Stimulated activated CD8-positive, alpha-beta memory T cell treated with anti-CD3 and anti-CD28 coated beads, Interleukin-7, amount 100 ng/mL, for 4 hours (primary cell): ENCODE measurements around the gene OSBPL2.

ENCODE experiments used
- DNase-seq, 2 donors: peaks; one replicate each; pipeline ENCODE4 v3.0.0-alpha.2; 2020; ENCODE audit warnings: low read depth in 2 of 2

Gene OSBPL2

DNA sequence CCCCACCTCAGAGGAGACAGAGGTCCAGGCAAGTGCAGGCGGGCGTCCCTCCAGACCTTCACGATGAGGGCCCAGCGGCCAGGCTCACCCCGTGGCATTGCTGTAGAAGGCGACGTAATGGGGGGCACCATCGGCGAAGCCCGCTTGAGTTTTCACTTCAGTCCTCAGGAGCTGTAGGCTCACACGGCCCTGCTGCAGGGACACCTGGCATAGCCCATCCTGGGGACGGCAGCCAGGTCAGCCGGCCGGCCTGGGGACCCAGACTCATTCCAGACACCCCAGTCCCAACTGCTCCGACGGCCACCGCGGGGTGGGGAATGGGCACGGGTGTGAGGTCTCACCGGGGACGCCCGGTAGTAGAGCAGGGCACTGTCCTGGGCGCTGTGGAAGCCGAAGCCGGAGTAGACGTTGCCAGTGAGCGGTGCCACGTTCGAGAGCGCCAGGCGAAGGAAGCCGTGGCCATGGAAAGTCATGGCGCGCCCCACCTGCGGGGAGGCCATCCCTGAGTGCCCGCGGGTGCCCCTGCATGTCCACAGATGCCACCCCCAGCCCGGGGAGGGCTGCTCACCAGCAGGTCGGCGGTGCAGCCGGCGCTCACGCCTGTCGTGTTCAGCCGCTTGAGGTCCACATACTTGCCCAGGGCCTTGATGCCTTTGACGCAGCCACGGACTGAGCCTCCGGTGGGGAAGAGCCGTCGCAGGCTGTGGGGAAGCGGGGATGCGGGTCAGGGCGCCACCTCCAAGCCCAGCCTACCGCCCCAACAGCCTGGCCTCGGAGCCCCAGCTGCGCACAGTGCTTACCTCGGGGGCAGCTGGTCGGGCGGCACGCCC, 73.7 kb downstream of the OSBPL2 start:
- no peak for DNase-seq

DNA sequence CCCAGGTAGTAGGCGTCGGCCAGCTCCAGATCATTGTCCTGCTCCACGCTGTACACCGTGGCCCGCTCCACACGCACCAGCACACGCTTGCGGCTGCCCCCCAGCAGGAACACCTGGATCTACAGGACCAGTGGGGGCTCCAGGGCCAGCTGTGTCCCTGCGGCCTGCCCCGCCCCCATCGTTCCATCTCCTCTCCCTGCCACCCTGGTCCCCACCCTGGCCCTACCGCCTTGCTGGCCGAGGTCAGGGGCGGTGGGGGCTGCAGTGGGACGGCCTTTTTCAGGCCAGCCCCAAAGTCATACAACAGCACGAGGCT, 74.3 kb downstream of the OSBPL2 start:
- DNase-seq, result no peak

DNA sequence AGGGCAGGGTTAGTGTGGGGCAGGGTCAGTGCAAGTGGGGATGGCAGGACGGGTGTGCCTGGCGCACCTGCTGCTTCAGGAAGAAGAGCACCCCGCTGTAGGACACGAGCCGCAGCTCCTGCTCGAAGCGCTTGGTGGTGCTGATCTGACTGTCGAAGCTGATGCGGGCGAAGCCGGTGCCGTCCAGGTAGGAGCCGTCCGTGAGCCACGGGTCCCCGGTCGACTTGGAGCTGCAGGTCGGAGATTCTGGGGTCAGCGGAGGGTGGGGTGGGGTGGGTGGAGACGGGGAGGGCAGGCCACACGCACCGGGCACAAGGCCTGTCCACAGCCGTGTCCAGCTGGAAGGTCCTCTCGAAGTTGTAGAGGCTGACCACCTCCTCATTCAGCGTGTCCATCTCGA, 74.7 kb downstream of the OSBPL2 start:
- no peak for DNase-seq

DNA sequence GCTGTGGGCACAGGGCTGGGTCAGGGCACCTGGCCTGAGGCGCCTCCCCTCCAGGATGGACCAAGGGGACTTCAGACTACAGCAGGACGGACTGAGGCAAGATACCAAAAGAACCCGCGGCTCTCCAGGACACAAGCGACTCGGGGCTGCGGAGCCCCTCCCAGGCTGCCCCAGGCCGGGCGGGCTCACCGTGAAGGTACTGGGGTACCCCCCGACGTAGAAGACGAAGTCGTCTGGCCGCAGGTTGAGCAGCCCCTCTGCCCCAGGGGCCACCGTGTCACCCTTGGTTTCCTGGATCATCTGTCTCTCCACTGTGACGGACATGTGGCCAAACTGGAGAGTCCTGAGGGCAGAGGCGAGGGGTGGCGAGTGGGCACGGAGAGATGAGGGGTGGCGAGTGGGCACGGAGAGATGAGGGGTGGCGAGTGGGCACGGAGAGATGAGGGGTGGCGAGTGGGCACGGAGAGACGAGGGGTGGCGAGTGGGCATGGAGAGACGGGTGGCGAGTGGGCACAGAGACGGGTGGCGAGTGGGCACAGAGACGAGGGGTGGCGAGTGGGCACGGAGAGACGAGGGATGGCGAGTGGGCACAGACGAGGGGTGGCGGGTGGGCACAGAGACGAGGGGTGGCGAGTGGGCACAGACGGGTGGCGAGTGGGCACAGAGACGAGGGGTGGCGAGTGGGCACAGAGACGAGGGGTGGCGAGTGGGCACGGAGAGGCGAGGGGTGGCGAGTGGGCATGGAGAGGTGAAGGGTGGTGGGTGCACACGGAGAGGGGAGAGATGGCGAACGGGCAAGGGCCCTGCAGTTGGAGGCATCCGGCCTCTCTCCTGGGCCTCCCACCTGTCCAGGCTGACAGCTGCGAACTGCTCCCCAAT, 75.4 kb downstream of the OSBPL2 start:
- DNase-seq, result no peak

DNA sequence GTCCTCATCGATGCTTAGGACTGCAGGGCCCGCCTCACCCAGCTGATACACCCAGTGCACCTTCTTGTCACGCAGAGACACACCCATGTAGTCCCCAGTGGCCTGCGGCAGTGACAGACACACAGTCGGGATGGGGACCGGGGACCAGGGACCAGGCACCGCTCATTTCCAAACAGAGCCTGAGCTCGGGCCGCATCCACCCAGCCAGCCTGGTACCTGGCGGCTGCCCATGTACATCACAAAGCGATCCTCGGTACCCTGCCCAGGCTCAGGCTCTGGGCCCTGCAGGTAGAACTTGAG, 76.0 kb downstream of the OSBPL2 start:
- no peak for DNase-seq

DNA sequence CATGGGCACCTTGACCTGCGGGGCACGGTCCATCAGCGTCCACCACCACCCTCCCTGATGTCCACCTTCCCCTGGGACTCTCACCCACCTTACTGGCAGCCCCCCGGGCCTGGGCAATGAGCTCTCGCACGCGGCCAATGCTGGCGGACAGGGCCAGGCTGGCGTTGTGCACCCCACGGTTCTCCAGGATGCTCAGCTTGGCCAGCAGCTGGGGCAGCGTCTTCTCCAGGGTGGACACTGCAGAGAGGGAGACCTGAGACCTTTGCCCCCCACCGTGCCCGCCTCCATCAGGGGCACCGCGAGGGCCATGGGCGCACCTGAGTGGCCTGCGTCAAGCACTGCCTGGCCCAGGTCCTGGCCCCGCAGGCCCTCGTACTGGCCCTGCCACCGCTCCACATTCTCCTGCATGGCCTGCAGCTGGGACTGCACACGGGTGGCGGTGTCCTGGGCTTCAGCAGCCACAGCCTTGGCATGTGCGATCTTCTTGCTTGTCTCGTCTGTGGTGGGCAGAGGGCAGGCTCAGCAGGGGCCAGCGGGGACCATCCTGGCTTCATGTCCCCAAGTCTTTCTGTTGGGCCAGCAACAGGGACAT, 76.5 kb downstream of the OSBPL2 start:
- DNase-seq, result no peak

DNA sequence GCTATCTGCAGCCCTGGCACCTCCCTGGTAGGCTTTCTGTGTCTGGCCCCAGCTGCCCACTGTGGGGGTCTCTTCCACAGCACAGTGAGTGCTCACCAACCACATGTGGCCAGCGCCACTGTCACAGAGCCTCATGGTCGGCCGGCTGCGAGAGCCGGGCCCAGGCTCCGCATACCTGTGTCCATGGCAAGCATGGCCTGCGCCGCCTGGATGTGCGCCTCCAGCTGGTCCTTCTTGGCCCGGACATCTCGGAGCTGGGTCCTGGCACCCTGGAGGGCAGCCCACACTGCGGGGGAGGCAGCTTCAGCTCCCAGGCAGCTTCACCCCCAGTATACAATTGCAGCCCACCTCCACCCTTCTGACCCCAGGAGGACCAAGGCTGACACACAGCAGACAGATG, 77.5 kb downstream of the OSBPL2 start:
- no peak for DNase-seq

DNA sequence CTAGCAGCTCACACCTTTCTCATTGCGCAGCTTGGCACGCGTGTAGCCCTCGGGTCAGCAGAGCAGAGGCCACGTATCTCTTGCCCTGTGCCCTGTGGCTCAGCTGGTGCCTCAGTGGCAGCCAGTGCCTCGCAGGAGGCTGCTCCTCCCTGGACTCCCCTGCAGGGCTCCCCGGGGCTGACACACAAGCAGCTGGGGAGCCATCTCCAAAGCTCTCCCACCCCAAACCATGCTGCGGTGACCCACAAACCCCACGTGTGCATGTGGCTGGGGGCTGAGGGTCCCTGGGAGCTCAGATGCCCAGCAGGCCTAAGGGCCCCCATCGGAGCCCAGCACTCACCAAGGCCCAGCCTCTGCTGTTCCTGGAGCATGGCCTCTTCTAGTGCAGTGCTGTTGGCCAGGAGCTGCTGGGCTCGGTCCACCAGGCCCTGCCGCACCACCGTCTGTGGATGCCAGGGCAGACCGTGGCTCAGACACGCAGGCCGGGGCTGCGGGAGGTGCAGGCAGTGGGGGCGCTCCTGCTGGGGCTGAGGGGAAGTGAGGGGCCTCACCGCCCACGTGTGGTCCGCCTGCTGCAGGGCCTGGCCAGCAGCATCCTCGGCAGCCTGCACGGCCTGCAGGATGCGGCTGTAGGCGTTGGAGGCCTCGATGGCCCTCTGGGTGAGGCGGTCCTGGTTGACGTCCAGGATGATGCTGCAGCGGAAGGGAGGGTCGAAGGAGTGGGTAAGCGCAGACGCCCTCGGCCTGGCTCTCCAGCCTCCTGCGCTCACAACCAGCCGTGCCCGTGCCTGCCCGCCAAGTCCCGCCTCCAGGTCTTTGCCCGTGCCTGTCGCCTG, 78.2 kb downstream of the OSBPL2 start:
- DNase-seq, result no peak

DNA sequence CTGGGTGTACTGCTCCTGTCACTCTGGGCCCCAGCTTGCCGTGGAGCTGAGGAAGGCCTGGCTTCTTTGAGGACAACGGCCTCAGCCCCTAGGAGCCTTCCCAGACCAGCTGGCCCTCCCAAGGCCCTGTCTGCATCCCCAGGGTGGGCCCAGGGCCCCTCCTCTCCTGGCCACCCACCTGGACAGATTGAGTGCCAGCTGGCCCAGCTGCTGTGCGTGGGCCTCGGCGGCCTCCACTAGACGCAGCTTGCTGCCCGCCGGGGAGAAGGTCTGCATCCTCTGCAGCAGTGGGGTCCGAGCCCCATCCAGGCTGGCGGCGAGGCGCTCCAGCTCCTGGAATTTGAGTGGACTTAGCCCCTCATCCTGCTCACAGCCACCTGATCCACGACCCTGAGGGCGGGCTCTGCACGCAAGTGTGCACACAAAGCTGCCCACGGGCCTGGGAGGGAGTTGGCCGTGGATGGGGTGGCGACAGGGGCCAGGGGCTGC, 78.9 kb downstream of the OSBPL2 start:
- DNase-seq, result no peak

DNA sequence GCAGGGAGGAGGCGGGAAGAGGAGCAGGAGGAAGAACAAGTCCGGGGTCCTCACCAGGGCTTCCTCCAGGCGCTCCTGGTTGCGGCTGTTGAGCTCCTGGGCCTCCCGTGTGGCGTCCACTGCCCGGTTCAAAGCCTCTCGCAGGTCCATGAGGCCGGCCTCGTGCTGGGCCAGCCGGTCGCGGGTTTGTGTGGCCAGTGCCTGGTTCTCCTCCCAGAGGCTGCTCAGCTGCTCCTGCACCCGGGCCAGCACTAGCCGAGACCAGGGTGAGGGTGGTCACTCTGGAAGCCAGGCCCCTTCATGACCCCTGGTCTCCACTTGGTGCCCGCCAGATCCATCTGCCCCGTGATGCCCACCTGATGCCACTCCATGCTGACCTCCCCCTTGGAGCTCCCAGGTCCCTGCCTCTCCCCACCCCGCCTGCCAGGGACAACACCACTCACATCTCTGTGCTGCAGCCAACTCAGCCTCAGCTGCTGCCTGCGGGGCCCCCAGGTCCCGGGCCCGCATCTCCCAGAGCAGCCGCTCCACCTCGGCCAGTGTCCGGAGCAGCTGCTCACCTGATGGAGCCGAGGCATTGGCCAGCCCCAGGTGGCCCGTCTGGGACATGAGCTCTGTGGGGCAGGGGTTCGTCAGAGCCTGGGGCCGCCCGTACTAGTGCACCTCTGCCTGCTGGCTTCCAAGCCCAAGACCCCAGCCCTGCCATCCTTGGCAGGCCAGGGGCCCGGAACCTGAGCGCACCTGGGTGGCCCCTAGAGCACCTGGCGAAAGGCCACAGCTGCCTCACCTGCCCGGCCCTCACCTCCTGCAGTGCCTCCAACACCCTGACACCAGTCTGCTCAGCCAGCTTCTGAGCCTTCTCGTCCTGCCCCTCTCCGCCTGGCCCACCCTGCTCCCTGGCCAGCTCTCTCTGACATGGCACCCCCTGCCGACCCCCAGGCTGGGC, 80.4 kb downstream of the OSBPL2 start:
- no peak for DNase-seq

DNA sequence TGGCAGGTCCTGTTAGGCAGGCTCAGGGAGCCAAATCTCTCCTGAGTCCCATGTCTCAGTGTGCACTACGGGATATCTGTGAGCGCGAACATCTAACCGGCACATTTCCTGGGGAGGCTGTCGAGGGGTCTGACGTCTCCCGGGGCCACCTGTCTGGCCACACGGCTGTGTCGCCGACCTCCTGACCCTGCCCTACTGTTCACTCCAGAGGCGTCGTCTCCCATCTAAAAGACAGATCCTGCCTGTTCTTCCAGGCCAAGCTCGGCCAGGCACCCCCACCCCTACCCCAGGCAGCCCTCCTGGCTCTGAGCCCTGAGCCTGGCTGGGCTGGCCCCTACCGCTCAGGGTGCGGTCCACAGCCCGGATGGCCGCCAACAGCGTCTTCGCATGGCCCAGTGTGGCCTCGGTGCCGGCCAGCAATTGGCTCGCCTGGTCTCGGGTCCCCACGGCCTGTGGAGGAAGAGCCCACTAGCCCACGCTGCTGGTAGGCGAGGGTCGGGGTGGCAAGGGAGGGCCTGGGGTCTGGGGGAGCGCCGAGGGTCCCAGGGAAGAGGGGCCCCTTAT, 81.1 kb downstream of the OSBPL2 start:
- no peak for DNase-seq

DNA sequence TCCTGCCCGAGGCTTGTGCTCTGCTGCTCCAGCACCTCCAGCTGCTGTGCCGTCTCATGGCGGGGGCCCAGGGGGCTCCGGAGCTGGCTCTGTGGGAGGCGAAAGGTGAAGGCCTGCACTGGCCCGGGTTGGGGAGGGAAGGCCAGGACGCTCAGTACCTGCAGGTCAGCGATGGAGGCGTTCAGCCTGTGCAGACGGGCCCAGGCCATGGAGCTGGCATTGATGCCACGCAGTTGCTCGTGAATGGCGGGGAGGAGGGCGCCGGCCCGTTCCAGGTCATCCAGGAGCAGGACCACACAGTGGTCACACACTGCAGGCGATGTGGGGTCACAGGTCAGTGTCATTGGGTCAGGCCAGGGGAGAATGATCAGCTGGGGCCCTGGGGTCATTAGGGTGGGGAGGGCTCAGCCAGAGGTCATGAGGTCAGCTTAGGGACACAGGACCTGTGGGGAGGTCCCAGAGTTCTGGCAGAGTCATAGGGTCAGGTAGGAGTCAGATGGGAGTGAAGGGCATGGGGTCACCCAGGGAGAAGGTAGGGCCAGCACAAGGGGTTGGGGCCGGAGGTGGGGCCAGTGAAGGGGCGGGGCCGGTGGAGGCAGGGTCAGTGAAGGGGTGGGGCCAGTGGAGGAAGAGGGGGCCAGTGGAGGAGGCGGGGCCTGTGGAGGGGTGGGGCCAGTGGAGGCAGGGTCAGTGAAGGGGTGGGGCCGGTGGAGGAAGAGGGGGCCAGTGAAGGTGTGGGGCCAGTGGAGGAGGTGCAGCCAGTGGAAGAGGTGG, 82.4 kb downstream of the OSBPL2 start:
- DNase-seq, result no peak

DNA sequence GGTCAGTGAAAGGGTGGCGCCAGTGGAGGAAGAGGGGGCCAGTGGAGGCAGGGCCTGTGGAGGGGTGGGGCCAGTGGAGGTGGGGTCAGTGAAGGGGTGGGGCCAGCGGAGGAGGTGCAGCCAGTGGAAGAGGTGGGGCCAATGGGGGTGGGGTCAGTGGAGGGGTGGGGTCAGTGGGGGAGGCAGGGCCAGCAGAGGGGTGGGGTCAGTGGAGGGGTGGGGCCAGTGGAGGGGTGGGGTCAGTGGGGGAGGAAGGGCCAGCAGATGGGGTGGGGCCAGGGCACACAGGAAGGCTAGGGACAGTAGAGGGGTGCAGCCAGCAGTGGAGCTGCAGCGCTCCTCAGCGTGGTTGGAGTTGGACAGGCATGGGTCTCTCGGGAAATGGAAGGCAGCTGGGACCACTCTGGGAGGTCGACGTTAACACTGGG, 83.2 kb downstream of the OSBPL2 start:
- DNase-seq, result no peak

DNA sequence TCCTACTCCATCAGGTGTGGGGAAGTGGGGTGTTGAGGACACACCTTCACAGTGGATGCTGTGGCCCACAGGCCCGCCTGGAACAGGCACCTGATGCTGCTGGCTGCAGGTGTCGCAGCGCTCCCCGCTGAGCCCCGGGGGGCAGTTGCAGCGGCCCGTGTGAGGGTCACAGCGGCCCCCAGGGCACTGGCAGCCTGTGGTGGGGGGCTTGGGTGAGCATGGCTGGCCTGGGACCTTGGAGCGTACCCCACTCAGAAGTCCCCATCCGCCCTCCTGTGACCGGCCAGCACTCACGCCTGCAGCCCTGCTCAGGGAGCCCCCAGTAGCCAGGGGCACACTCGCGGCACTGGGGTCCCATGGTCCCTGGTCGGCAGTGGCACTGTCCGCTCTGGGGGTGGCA, 83.7 kb downstream of the OSBPL2 start:
- no peak for DNase-seq

DNA sequence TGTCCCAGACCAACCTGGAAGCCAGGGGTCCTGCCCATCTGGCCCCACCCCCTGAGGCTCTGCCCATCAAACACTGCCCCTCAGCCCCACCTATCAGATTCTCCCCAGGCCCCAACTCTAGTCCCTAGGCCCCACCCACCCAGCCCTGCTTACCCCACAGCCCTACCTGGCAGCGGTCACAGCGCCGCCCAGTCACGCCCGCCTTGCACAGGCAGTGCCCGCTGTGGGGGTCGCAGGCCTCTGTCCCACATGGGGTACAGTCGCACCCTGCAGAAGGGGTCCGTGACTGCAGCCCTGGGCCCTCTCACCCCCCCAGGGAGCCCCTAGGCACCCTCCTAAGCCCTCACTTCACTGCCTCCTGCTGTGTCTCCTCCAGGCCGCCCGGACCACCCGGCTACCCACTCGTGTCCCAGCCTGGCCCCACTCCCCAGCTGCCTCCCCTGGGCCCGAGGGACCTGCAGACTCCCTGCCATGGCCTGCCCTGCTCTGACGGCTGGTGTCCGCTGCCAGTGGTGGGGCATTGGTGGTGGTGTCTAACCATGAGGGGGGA, 84.2 kb downstream of the OSBPL2 start:
- no peak for DNase-seq

DNA sequence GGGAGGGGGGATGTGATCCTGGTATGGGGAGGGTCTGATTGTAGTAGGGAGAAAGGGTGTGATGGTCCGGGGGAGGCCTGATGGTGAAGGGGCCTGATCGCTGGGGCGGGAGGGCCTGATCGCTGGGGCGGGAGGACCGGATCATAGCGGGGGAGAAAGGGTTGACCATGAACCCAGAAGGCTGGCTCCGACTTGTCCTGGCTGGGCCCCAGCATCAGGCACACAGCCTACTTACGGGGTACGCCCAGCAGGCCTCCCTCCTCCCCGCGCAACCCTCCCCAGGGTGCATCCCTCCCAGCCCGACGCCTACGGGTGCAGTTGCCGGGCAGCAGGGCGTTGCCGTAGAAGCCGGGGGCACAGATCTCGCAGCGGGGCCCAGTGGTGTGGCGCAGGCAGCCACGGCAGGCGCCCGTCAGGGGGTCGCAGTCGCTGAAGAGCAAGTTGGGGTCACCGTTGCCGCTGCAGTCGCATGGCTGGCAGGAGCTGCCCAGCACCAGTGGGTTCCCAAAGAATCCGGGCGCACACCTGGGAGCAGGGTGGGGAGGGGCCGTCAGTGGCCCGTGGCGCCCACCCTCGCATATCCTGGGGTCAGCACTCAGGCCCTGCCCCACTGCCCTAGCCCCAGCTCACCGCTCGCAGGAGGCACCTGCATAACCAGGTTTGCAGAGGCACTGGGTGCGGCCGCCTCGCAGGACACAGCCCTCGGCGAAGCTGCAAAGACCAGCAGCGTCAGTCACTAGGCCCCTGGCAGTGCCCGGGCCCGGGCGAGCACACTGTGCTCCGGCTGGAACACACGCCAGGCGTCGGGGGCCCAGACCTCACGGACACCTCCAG, 85.0 kb downstream of the OSBPL2 start:
- no peak for DNase-seq

DNA sequence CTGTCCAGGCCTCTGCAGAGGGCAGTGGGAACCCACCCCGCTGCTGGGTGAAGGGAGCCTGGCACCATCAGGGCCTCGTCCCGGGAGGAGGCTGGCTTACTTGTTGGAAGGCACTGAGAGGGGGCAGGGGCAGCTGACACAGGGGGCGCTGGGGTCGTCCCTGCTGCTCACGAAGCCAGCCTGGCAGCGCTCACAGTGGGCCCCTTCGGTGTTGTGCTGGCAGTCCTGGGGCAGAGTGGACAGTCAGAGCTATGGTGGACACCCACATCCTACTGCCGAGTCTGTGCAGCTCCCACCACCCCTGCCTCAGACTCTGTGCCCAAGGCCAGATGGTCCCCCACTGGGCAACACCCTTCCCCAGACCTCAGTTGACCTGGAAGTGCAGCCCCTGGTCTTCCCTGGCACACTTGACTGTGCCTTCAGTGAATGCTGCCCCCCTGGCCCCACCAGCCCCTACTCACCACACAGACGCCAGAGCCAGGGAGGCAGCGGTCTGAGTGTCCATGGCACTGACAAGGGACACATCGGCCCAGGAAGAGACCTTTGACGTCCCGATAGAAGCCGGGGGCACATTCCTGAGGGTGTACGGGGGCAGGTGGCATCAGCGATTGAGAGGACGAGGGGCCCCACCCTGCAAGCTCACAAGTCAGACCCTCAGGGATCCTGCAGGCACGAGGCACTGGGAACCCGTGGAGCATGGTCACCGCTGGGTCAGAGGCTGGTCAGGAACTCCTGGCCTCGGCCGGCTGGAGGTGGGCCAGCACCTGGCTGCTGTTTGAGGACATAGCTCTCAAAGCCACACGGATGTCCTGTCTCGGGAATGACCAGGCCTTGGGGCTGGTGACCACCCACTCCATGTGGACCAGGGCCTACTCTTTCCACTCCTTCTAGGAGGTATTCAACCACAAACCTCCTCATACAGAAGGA, 85.9 kb downstream of the OSBPL2 start:
- no peak for DNase-seq
